HG02840 (cell line): Measurements from ENCODE around the gene NUP214.
"Not testable (repeated sequence)": the region's sequence is repeated elsewhere in the genome, so short reads cannot be mapped to it uniquely, and the experiment has no call there.

Experiments
- ATAC-seq: cut with Tn5 transposase; IDR thresholded peaks from one replicate; pipeline ENCODE4 v1.9.1; 2021; ENCODE audit warnings: mild to moderate bottlenecking, moderate library complexity, moderate number of reproducible peaks; ENCODE audit not compliant: unreplicated experiment, low FRiP score

NUP214 gene

GRCh38 chr9:131153595-131153994 lies 28.2 kb downstream of the NUP214 start:
- ATAC-seq: no peak

GRCh38 chr9:131158673-131159072 lies 33.3 kb downstream of the NUP214 start:
- not testable (repeated sequence) for ATAC-seq

- no peak for ATAC-seq
These were observed 35.2 kb downstream of the NUP214 start for GRCh38 chr9:131160416-131161112.

- no peak for ATAC-seq
These were observed 36.2 kb downstream of the NUP214 start for GRCh38 chr9:131161585-131161984.

GRCh38 chr9:131162886-131163285 lies 37.5 kb downstream of the NUP214 start:
- no peak for ATAC-seq

- no peak for ATAC-seq
These were observed 40.1 kb downstream of the NUP214 start for GRCh38 chr9:131165523-131165922.

GRCh38 chr9:131167146-131167692 lies 41.8 kb downstream of the NUP214 start:
- ATAC-seq: no peak

GRCh38 chr9:131167936-131168335 lies 42.5 kb downstream of the NUP214 start:
- ATAC-seq: no peak

- no peak for ATAC-seq
These were observed 44.3 kb downstream of the NUP214 start for GRCh38 chr9:131169563-131170240.

- no peak for ATAC-seq
These were observed 48.6 kb downstream of the NUP214 start for GRCh38 chr9:131173995-131174394.

- no peak for ATAC-seq
These were observed 49.4 kb downstream of the NUP214 start for GRCh38 chr9:131174681-131175239.

- no peak for ATAC-seq
These were observed 52.5 kb downstream of the NUP214 start for GRCh38 chr9:131177898-131178297.

GRCh38 chr9:131178382-131178781 lies 53.0 kb downstream of the NUP214 start:
- peak; percentile 62 for ATAC-seq

GRCh38 chr9:131178926-131179325 lies 53.5 kb downstream of the NUP214 start:
- ATAC-seq: no peak

GRCh38 chr9:131179561-131180219 lies 54.3 kb downstream of the NUP214 start:
- ATAC-seq: no peak

- ATAC-seq: no peak
These were observed 55.1 kb downstream of the NUP214 start for GRCh38 chr9:131180454-131180853.

GRCh38 chr9:131181091-131181681 lies 55.8 kb downstream of the NUP214 start:
- ATAC-seq: no peak

GRCh38 chr9:131185924-131186323 lies 60.5 kb downstream of the NUP214 start:
- no peak for ATAC-seq

GRCh38 chr9:131186622-131187021 lies 61.2 kb downstream of the NUP214 start:
- ATAC-seq: no peak

GRCh38 chr9:131187957-131188356 lies 62.6 kb downstream of the NUP214 start:
- ATAC-seq: no peak

- no peak for ATAC-seq
These were observed 63.6 kb downstream of the NUP214 start for GRCh38 chr9:131188976-131189375.
